Loucy (cell line): ENCODE measurements around the gene RO60.

Source experiments
- H2AFZ ChIP-seq: fragments of 200-600 bp; sonication (generic); 2 replicates; pipeline ENCODE4 v1.6.0; 2016; ENCODE audit warnings: antibody characterized with exemption, mild to moderate bottlenecking, low read length, moderate library complexity
- H3F3A ChIP-seq: fragments of 200-600 bp; 2 replicates; pipeline ENCODE4 v1.6.0; 2016; ENCODE audit warnings: antibody characterized with exemption, low read depth, mild to moderate bottlenecking
- H3K27me3 ChIP-seq: fragments of 200-600 bp; sonication (generic); 2 replicates; pipeline ENCODE4 v1.6.1; 2014; ENCODE audit warnings: low read length, mild to moderate bottlenecking; ENCODE audit not compliant: insufficient read depth, poor library complexity, severe bottlenecking
- H3K36me3 ChIP-seq: fragments of 200-600 bp; sonication (generic); 2 replicates; pipeline ENCODE4 v1.6.1; 2016; ENCODE audit warnings: low read length; ENCODE audit not compliant: insufficient read depth
- H3K4me1 ChIP-seq: fragments of 200-600 bp; sonication (generic); 2 replicates; pipeline ENCODE4 v1.5.1; 2014; ENCODE audit warnings: low read length, mild to moderate bottlenecking; ENCODE audit not compliant: insufficient read depth, poor library complexity, severe bottlenecking
- H3K4me2 ChIP-seq: fragments of 200-600 bp; sonication (generic); 2 replicates; pipeline ENCODE4 v1.6.0; 2014; ENCODE audit warnings: antibody characterized with exemption, low read length, low read depth, mild to moderate bottlenecking; ENCODE audit not compliant: poor library complexity, severe bottlenecking
- H3K4me3 ChIP-seq: fragments of 200-600 bp; sonication (generic); 2 replicates; pipeline ENCODE4 v1.5.1; 2014; ENCODE audit warnings: low read length, mild to moderate bottlenecking, mixed read lengths; ENCODE audit not compliant: poor library complexity, severe bottlenecking
- H3K79me2 ChIP-seq: fragments of 200-600 bp; sonication (generic); 2 replicates; pipeline ENCODE4 v1.6.1; 2014; ENCODE audit warnings: low read length; ENCODE audit not compliant: insufficient read depth
- H3K9ac ChIP-seq: fragments of 200-600 bp; sonication (generic); 2 replicates; pipeline ENCODE4 v1.6.0; 2014; ENCODE audit warnings: mild to moderate bottlenecking, low read depth, low read length, moderate library complexity; ENCODE audit not compliant: poor library complexity, severe bottlenecking
- H3K9me2 ChIP-seq: fragments of 200-600 bp; sonication (generic); replicated peaks from 2 replicates; pipeline ENCODE4 v1.6.1; 2016; ENCODE audit warnings: low read depth, low read length, mixed read lengths
- H3K9me3 ChIP-seq: fragments of 200-600 bp; sonication (generic); 2 replicates; pipeline ENCODE4 v1.6.1; 2014; ENCODE audit warnings: mild to moderate bottlenecking, antibody characterized with exemption, low read length, low read depth; ENCODE audit not compliant: insufficient read depth
- H4K20me1 ChIP-seq: fragments of 200-600 bp; sonication (generic); 2 replicates; pipeline ENCODE4 v1.6.0; 2014; ENCODE audit warnings: antibody characterized with exemption, low read length, mild to moderate bottlenecking; ENCODE audit not compliant: insufficient read depth, poor library complexity, severe bottlenecking
- EZH2phosphoT487 ChIP-seq: fragments of 200-600 bp; IDR thresholded peaks from 2 replicates; pipeline ENCODE4 v1.6.1; 2018; ENCODE audit warnings: antibody characterized with exemption, mild to moderate bottlenecking, moderate library complexity, borderline replicate concordance
- TF ChIP-seq, protein P1 (sequence below): fragments of 200-600 bp; sonication (generic); conservative IDR thresholded peaks from 2 replicates; pipeline ENCODE4 v1.5.1; 2014; ENCODE audit warnings: mild to moderate bottlenecking, antibody characterized with exemption, low read length

RO60 gene

DNA sequence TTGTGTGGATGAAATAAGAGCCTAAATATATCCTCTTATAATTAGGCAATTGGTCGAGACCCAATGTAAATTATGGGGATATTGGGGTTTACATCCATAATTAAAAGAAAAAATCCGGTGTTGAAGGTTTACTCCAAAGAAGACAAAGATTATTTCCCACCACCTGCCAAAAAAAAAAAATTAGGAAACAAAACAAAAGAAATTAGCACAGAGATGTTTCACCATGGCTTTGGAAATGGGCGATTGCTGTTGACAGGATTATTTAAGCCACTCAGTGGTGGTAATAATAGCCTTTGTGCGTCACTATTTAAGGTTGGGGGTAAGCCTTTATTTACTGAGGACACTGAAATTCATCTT is 46.4 kb downstream of the RO60 start:
- Histone ChIP-seq H3K9me2 (no peaks in the 10 kb centered on the region), H3F3A (no peaks in the 10 kb centered on the region)
- TF ChIP-seq, protein P1, sequence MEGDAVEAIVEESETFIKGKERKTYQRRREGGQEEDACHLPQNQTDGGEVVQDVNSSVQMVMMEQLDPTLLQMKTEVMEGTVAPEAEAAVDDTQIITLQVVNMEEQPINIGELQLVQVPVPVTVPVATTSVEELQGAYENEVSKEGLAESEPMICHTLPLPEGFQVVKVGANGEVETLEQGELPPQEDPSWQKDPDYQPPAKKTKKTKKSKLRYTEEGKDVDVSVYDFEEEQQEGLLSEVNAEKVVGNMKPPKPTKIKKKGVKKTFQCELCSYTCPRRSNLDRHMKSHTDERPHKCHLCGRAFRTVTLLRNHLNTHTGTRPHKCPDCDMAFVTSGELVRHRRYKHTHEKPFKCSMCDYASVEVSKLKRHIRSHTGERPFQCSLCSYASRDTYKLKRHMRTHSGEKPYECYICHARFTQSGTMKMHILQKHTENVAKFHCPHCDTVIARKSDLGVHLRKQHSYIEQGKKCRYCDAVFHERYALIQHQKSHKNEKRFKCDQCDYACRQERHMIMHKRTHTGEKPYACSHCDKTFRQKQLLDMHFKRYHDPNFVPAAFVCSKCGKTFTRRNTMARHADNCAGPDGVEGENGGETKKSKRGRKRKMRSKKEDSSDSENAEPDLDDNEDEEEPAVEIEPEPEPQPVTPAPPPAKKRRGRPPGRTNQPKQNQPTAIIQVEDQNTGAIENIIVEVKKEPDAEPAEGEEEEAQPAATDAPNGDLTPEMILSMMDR, result no peak
- TF ChIP-seq EZH2phosphoT487, result no peak

DNA sequence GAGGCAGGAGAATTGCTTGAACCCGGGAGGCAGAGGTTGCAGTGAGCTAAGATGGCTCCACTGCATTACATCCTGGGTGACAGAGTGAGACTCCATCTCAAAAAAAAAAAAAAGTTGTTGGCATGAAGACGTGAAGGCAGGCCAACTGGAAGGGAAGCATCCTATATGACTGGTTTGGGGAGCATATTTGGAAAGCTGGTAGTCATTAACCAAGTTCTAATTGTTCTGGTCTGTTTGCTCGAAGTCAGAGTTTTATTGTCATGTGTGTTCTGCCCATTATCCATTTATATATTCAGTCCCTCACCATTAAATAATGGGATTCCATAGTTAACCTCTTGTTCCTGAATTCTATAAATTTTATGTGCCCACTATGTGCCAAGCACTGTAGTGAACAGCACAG is 49.1 kb downstream of the RO60 start:
- peaks cover 13% of the 10 kb centered on the region for H3K79me2 ChIP-seq
- no peak overlapping the region for H3K9ac ChIP-seq
- TF ChIP-seq EZH2phosphoT487, result no peak
- TF ChIP-seq, protein P1, result no peak
- no peaks in the 10 kb centered on the region for H3K9me3 ChIP-seq
- no peak overlapping the region for H2AFZ ChIP-seq
- H3K27me3 ChIP-seq, result no peaks in the 10 kb centered on the region
- peaks cover 14% of the 10 kb centered on the region for H3K4me1 ChIP-seq
- no peak overlapping the region for H3K4me2 ChIP-seq
- no peak overlapping the region for H3K4me3 ChIP-seq
- no peaks in the 10 kb centered on the region for H3K36me3 ChIP-seq
- peaks cover 3% of the 10 kb centered on the region for H4K20me1 ChIP-seq
- H3K9me2 ChIP-seq, result no peaks in the 10 kb centered on the region
- no peaks in the 10 kb centered on the region for H3F3A ChIP-seq

More for the DNA sequence above, 46.4 kb downstream of the RO60 start:
- H3K4me2 ChIP-seq, result peak overlapping the region; percentile 93
- H3K36me3 ChIP-seq, result no peaks in the 10 kb centered on the region
- H3K9me3 ChIP-seq, result no peaks in the 10 kb centered on the region
- peak overlapping the region; percentile 67 for H3K9ac ChIP-seq
- H3K27me3 ChIP-seq, result no peaks in the 10 kb centered on the region
- peaks cover 7% of the 10 kb centered on the region for H4K20me1 ChIP-seq
- H3K4me3 ChIP-seq, result peak overlapping the region; percentile 88
- H2AFZ ChIP-seq, result peak overlapping the region; percentile 92
- peaks cover 32% of the 10 kb centered on the region for H3K79me2 ChIP-seq
- H3K4me1 ChIP-seq, result peaks cover 20% of the 10 kb centered on the region
